ENCODE measurements around the gene AGBL1.
"Not testable (repeated sequence)": the region's sequence is repeated elsewhere in the genome, so short reads cannot be mapped to it uniquely, and the experiment has no call there.

The AGBL1 gene

GRCh38 chr15:86526938-86527690 is 447.4 kb downstream of the AGBL1 start:
- H3K4me1 ChIP-seq (ENCODE audit: insufficient read depth, low read length) = no peaks in the 10 kb centered on the region
- H3K79me2 ChIP-seq (ENCODE audit: insufficient read depth, low read length) = no peaks in the 10 kb centered on the region
- ATAC-seq (ENCODE audit: insufficient read depth, low read depth) = no peak
- no peak overlapping the region for H3K4me2 ChIP-seq (ENCODE audit: insufficient read depth, low read length)
- no peaks in the 10 kb centered on the region for H3K36me3 ChIP-seq (ENCODE audit: insufficient read depth, low read length)
- no peaks in the 10 kb centered on the region for H3K9me3 ChIP-seq (ENCODE audit: insufficient read depth, low read length, severe bottlenecking)
- no peak overlapping the region for H3K4me3 ChIP-seq (ENCODE audit: low read depth in 1 of 2, low read length in 2 of 2)
- TF ChIP-seq CTCF (IDR thresholded peaks at IDR 0.05; ENCODE audit: borderline replicate concordance, extremely low read depth, low read length, poor library complexity, severe bottlenecking) = no peak
- TF ChIP-seq EZH2 (IDR thresholded peaks at IDR 0.05; ENCODE audit: borderline replicate concordance, low read depth, low read length, severe bottlenecking) = no peak
- no peaks in the 10 kb centered on the region for H3K27me3 ChIP-seq (ENCODE audit: insufficient read depth, low read length, poor library complexity)
- no peak for DNase-seq
- H3K27ac ChIP-seq (ENCODE audit: low read length) = no peak overlapping the region
- no peaks in the 10 kb centered on the region for H4K20me1 ChIP-seq (ENCODE audit: insufficient read depth, low read length)
- no peak overlapping the region for H2AFZ ChIP-seq (ENCODE audit: low read depth, low read length)
- H3K9ac ChIP-seq (ENCODE audit: low read depth, low read length) = no peak overlapping the region

GRCh38 chr15:86528094-86528493 is 448.4 kb downstream of the AGBL1 start:
- H2AFZ ChIP-seq (ENCODE audit: low read depth, low read length); H3K9me3 ChIP-seq (ENCODE audit: insufficient read depth, low read length, severe bottlenecking); H3K27me3 ChIP-seq (ENCODE audit: insufficient read depth, low read length, poor library complexity); DNase-seq; H3K9ac ChIP-seq (ENCODE audit: low read depth, low read length); H3K36me3 ChIP-seq (ENCODE audit: insufficient read depth, low read length); H4K20me1 ChIP-seq (ENCODE audit: insufficient read depth, low read length); H3K27ac ChIP-seq (ENCODE audit: low read length); H3K4me1 ChIP-seq (ENCODE audit: insufficient read depth, low read length); H3K4me3 ChIP-seq (ENCODE audit: low read depth in 1 of 2, low read length in 2 of 2); H3K4me2 ChIP-seq (ENCODE audit: insufficient read depth, low read length); ATAC-seq (ENCODE audit: insufficient read depth, low read depth); H3K79me2 ChIP-seq (ENCODE audit: insufficient read depth, low read length): not testable (repeated sequence)

GRCh38 chr15:86538141-86538540 is 458.5 kb downstream of the AGBL1 start:
- H3K4me1 ChIP-seq (ENCODE audit: insufficient read depth, low read length) = no peaks in the 10 kb centered on the region
- H3K79me2 ChIP-seq (ENCODE audit: insufficient read depth, low read length) = no peaks in the 10 kb centered on the region
- DNase-seq (no peak), ATAC-seq (ENCODE audit: insufficient read depth, low read depth) (no peak)
- no peak overlapping the region for H3K4me2 ChIP-seq (ENCODE audit: insufficient read depth, low read length)
- H3K4me3 ChIP-seq (ENCODE audit: low read depth in 1 of 2, low read length in 2 of 2) = no peak overlapping the region
- no peak overlapping the region for H2AFZ ChIP-seq (ENCODE audit: low read depth, low read length)
- TF ChIP-seq CTCF (IDR thresholded peaks at IDR 0.05; ENCODE audit: borderline replicate concordance, extremely low read depth, low read length, poor library complexity, severe bottlenecking) (no peak), EZH2 (IDR thresholded peaks at IDR 0.05; ENCODE audit: borderline replicate concordance, low read depth, low read length, severe bottlenecking) (no peak)
- no peak overlapping the region for H3K9ac ChIP-seq (ENCODE audit: low read depth, low read length)
- no peaks in the 10 kb centered on the region for H4K20me1 ChIP-seq (ENCODE audit: insufficient read depth, low read length)
- H3K9me3 ChIP-seq (ENCODE audit: insufficient read depth, low read length, severe bottlenecking) = no peaks in the 10 kb centered on the region
- H3K27ac ChIP-seq (ENCODE audit: low read length) = no peak overlapping the region
- H3K36me3 ChIP-seq (ENCODE audit: insufficient read depth, low read length) = no peaks in the 10 kb centered on the region
- no peaks in the 10 kb centered on the region for H3K27me3 ChIP-seq (ENCODE audit: insufficient read depth, low read length, poor library complexity)

GRCh38 chr15:86540840-86541467 is 461.3 kb downstream of the AGBL1 start:
- no peak overlapping the region for H3K9ac ChIP-seq (ENCODE audit: low read depth, low read length)
- H4K20me1 ChIP-seq (ENCODE audit: insufficient read depth, low read length) = no peaks in the 10 kb centered on the region
- H3K36me3 ChIP-seq (ENCODE audit: insufficient read depth, low read length) = no peaks in the 10 kb centered on the region
- H3K4me3 ChIP-seq (ENCODE audit: low read depth in 1 of 2, low read length in 2 of 2) = no peak overlapping the region
- no peaks in the 10 kb centered on the region for H3K79me2 ChIP-seq (ENCODE audit: insufficient read depth, low read length)
- TF ChIP-seq CTCF (IDR thresholded peaks at IDR 0.05; ENCODE audit: borderline replicate concordance, extremely low read depth, low read length, poor library complexity, severe bottlenecking) (no peak), EZH2 (IDR thresholded peaks at IDR 0.05; ENCODE audit: borderline replicate concordance, low read depth, low read length, severe bottlenecking) (no peak)
- H3K4me1 ChIP-seq (ENCODE audit: insufficient read depth, low read length) = no peaks in the 10 kb centered on the region
- ATAC-seq (ENCODE audit: insufficient read depth, low read depth) (no peak), DNase-seq (no peak)
- no peaks in the 10 kb centered on the region for H3K27me3 ChIP-seq (ENCODE audit: insufficient read depth, low read length, poor library complexity)
- H3K4me2 ChIP-seq (ENCODE audit: insufficient read depth, low read length) = no peak overlapping the region
- no peak overlapping the region for H3K27ac ChIP-seq (ENCODE audit: low read length)
- no peaks in the 10 kb centered on the region for H3K9me3 ChIP-seq (ENCODE audit: insufficient read depth, low read length, severe bottlenecking)
- H2AFZ ChIP-seq (ENCODE audit: low read depth, low read length) = no peak overlapping the region

Data from DND-41 (cell line).